Measurements from ENCODE around the gene KIF16B.

GRCh38 chr20:16301986-16302385 lies 271.3 kb downstream of the KIF16B start:
- TF ChIP-seq CTCF (IDR thresholded peaks at IDR 0.05) (no peak), POLR2AphosphoS5 (IDR thresholded peaks at IDR 0.05) (no peak), POLR2A (IDR thresholded peaks at IDR 0.05) (no peak), EP300 (IDR thresholded peaks at IDR 0.05) (no peak)

Measured in stomach (tissue), 4 donors.